PC-9 (cell line): ENCODE data around the gene ALG13.

ENCODE experiments used
- EZH2 ChIP-seq: fragments of 200-600 bp; sonication (generic); IDR thresholded peaks from 2 replicates; pipeline ENCODE4 v1.8.0; 2017; ENCODE audit warnings: antibody characterized with exemption, low read depth
- TF ChIP-seq, protein P1 (sequence below): fragments of 200-600 bp; sonication (generic); conservative IDR thresholded peaks from 2 replicates; pipeline ENCODE4 v1.6.1; 2017; ENCODE audit warnings: mixed run types, antibody characterized with exemption, mild to moderate bottlenecking, moderate library complexity

DNA sequence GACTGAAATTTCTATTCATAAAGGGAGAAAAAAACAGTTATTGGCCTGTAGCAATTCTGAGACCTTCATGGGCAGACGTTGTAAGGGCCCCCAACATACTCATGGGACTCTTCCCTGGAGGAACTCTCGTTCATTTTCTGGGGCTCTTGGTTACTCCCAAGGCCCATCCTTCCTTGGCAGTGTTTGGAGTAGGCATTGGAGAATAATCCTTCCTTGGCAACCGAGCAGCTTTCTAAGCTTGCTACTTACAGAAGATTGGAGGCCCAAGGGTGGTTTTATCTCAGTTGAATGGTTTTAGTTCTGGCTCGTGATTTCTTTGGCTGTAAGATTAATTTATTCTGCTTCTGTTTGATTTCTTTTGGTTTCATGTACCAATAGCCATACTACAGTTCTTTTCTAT lies 50.4 kb downstream of the ALG13 start:
- TF ChIP-seq, protein P1, sequence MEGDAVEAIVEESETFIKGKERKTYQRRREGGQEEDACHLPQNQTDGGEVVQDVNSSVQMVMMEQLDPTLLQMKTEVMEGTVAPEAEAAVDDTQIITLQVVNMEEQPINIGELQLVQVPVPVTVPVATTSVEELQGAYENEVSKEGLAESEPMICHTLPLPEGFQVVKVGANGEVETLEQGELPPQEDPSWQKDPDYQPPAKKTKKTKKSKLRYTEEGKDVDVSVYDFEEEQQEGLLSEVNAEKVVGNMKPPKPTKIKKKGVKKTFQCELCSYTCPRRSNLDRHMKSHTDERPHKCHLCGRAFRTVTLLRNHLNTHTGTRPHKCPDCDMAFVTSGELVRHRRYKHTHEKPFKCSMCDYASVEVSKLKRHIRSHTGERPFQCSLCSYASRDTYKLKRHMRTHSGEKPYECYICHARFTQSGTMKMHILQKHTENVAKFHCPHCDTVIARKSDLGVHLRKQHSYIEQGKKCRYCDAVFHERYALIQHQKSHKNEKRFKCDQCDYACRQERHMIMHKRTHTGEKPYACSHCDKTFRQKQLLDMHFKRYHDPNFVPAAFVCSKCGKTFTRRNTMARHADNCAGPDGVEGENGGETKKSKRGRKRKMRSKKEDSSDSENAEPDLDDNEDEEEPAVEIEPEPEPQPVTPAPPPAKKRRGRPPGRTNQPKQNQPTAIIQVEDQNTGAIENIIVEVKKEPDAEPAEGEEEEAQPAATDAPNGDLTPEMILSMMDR, result no peak
- no peak for TF ChIP-seq EZH2
